MM.1S (cell line): ENCODE measurements around the gene NFKBIZ.

Experiments
- DNase-seq: peaks from one replicate; pipeline ENCODE4 v3.0.0-alpha.2; 2015
- H2AFZ ChIP-seq: fragments of 300-600 bp; sonication (generic); 2 replicates; pipeline ENCODE4 v1.6.0; 2016; ENCODE audit warnings: antibody characterized with exemption, low read length
- H3F3A ChIP-seq: fragments of 300-600 bp; sonication (generic); 2 replicates; pipeline ENCODE4 v1.6.1; 2016; ENCODE audit warnings: mild to moderate bottlenecking, antibody characterized with exemption, low read length, moderate library complexity, mixed read lengths; ENCODE audit not compliant: insufficient read depth
- H3K27ac ChIP-seq: fragments of 300-600 bp; sonication (generic); 2 replicates; pipeline ENCODE4 v1.5.1; 2016; ENCODE audit warnings: mild to moderate bottlenecking, low read length
- H3K27me3 ChIP-seq: fragments of 300-600 bp; sonication (generic); replicated peaks from 2 replicates; pipeline ENCODE4 v1.6.0; 2016; ENCODE audit warnings: low read length; ENCODE audit not compliant: insufficient read depth
- H3K36me3 ChIP-seq: fragments of 300-600 bp; sonication (generic); replicated peaks from 2 replicates; pipeline ENCODE4 v1.6.1; 2016; ENCODE audit warnings: mild to moderate bottlenecking, low read length, mixed read lengths; ENCODE audit not compliant: insufficient read depth
- H3K4me1 ChIP-seq: fragments of 300-600 bp; sonication (generic); 2 replicates; pipeline ENCODE4 v1.6.1; 2016; ENCODE audit warnings: low read length, mixed read lengths
- H3K4me2 ChIP-seq: fragments of 300-600 bp; sonication (generic); 2 replicates; pipeline ENCODE4 v1.6.0; 2016; ENCODE audit warnings: low read depth, low read length
- H3K4me3 ChIP-seq: fragments of 300-600 bp; sonication (generic); 2 replicates; pipeline ENCODE4 v1.5.1; 2016; ENCODE audit warnings: low read length, mixed read lengths
- H3K79me2 ChIP-seq: fragments of 300-600 bp; sonication (generic); 2 replicates; pipeline ENCODE4 v1.6.1; 2016; ENCODE audit warnings: mixed run types, low read length, mixed read lengths
- H3K9ac ChIP-seq: fragments of 300-600 bp; sonication (generic); 2 replicates; pipeline ENCODE4 v1.6.1; 2016; ENCODE audit warnings: low read length, mixed read lengths
- H3K9me2 ChIP-seq: fragments of 300-600 bp; sonication (generic); replicated peaks from 2 replicates; pipeline ENCODE4 v1.6.1; 2016; ENCODE audit warnings: mild to moderate bottlenecking, low read length, mixed read lengths; ENCODE audit not compliant: insufficient read depth
- H3K9me3 ChIP-seq: fragments of 300-600 bp; sonication (generic); replicated peaks from 2 replicates; pipeline ENCODE4 v1.6.1; 2016; ENCODE audit warnings: mild to moderate bottlenecking, low read length, mixed read lengths; ENCODE audit not compliant: insufficient read depth
- H4K20me1 ChIP-seq: fragments of 300-600 bp; sonication (generic); 2 replicates; pipeline ENCODE4 v1.6.1; 2016; ENCODE audit warnings: mild to moderate bottlenecking, low read length, moderate library complexity, mixed read lengths; ENCODE audit not compliant: insufficient read depth
- CTCF ChIP-seq: fragments of 300-600 bp; sonication (generic); IDR thresholded peaks from 2 replicates; pipeline ENCODE4 v1.5.1; 2016; ENCODE audit warnings: antibody characterized with exemption, low read length, mixed read lengths
- EZH2 ChIP-seq: fragments of 300-600 bp; sonication (generic); optimal IDR thresholded peaks from 2 replicates; pipeline ENCODE3; 2017; ENCODE audit warnings: low read depth, mild to moderate bottlenecking, antibody characterized with exemption, low read length, mixed read lengths
- EZH2phosphoT487 ChIP-seq: fragments of 300-600 bp; sonication (generic); IDR thresholded peaks from 2 replicates; pipeline ENCODE4 v1.6.1; 2018; ENCODE audit warnings: antibody characterized with exemption, low read length

NFKBIZ gene

GRCh38 chr3:101828276-101828675 lies 21.0 kb upstream of the NFKBIZ start:
- peak overlapping the region; percentile 75 for H3K4me3 ChIP-seq
- peaks cover 34% of the 10 kb centered on the region for H3F3A ChIP-seq
- H2AFZ ChIP-seq = no peak overlapping the region
- H3K9ac ChIP-seq = peak overlapping the region; percentile 69
- H3K4me2 ChIP-seq = peak overlapping the region; percentile 95
- H3K27ac ChIP-seq = peak overlapping the region; percentile 83
- H3K79me2 ChIP-seq = peaks cover 41% of the 10 kb centered on the region
- H3K27me3 ChIP-seq = no peaks in the 10 kb centered on the region
- DNase-seq = no peak
- peaks cover 33% of the 10 kb centered on the region for H3K4me1 ChIP-seq
- no peaks in the 10 kb centered on the region for H3K36me3 ChIP-seq
- H3K9me3 ChIP-seq = no peaks in the 10 kb centered on the region
- H4K20me1 ChIP-seq = peaks cover 4% of the 10 kb centered on the region
- TF ChIP-seq EZH2phosphoT487 (no peak), CTCF (no peak), EZH2 (no peak)
- no peaks in the 10 kb centered on the region for H3K9me2 ChIP-seq

- Histone ChIP-seq H3K4me1 (peaks cover 39% of the 10 kb centered on the region), H3K4me2 (peak overlapping the region; percentile 95), H3K9me3 (no peaks in the 10 kb centered on the region), H3K27ac (peak overlapping the region; percentile 83; the same call in 1 of the 2 replicates), H3F3A (peaks cover 34% of the 10 kb centered on the region), H3K36me3 (no peaks in the 10 kb centered on the region), H4K20me1 (peaks cover 4% of the 10 kb centered on the region), H3K4me3 (peak overlapping the region; percentile 75), H3K9me2 (no peaks in the 10 kb centered on the region), H3K9ac (peak overlapping the region; percentile 69; the same call in 1 of the 2 replicates), H3K27me3 (no peaks in the 10 kb centered on the region), H3K79me2 (peaks cover 36% of the 10 kb centered on the region), H2AFZ (no peak overlapping the region)
- DNase-seq = no peak
- TF ChIP-seq CTCF = no peak
- TF ChIP-seq EZH2 = no peak
- TF ChIP-seq EZH2phosphoT487 = no peak
These were observed 20.4 kb upstream of the NFKBIZ start for GRCh38 chr3:101828691-101829436.

GRCh38 chr3:101829437-101829830 lies 19.9 kb upstream of the NFKBIZ start:
- H3K36me3 ChIP-seq = no peaks in the 10 kb centered on the region
- peaks cover 4% of the 10 kb centered on the region for H4K20me1 ChIP-seq
- DNase-seq = no peak
- no peak overlapping the region for H3K27ac ChIP-seq
- no peaks in the 10 kb centered on the region for H3K27me3 ChIP-seq
- no peak overlapping the region for H2AFZ ChIP-seq
- H3K4me1 ChIP-seq = peaks cover 43% of the 10 kb centered on the region
- no peaks in the 10 kb centered on the region for H3K9me2 ChIP-seq
- H3K9ac ChIP-seq = no peak overlapping the region
- H3F3A ChIP-seq = peaks cover 34% of the 10 kb centered on the region
- TF ChIP-seq EZH2phosphoT487 (no peak), EZH2 (no peak), CTCF (no peak)
- H3K4me2 ChIP-seq = peak overlapping the region; percentile 95; the same call in 1 of the 2 replicates
- H3K9me3 ChIP-seq = no peaks in the 10 kb centered on the region
- H3K4me3 ChIP-seq = no peak overlapping the region
- peaks cover 31% of the 10 kb centered on the region for H3K79me2 ChIP-seq
